Bone marrow (tissue), 2 donors: ENCODE measurements around the gene SELENOI.

Experiments
- DNase-seq, 2 donors: peaks; one replicate each; lab custom pipeline; 2025; lab: John Stamatoyannopoulos, UW

Gene SELENOI

DNA sequence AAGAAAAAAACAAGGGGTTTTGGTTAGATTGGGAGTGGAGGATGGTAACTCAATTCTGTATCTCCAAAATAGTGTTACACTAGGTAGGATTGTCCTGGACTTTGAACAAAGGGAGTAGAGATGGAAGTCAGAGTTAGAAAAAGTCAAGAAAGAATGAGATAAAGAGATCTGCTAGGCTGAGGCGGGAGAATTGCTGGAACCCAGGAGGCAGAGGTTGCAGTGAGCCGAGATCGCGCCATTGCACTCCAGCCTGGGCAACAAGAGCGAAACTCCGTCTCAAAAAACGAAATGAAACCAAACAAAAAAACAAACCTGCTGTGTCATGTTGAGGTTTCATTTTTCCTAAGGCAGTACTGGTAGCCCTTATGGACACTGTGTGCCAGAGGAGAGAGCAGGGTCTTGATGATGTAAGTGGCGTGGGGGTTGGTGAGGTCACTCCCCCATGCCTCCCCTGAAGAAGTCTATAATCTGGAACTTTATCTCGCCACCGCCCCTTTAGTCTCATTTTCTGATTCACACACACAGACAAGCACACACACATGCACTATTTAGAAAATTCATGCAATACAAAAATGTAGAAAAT lies 66.2 kb downstream of the SELENOI start:
- DNase-seq = peak in 1 of 2 donors; percentile 81

DNA sequence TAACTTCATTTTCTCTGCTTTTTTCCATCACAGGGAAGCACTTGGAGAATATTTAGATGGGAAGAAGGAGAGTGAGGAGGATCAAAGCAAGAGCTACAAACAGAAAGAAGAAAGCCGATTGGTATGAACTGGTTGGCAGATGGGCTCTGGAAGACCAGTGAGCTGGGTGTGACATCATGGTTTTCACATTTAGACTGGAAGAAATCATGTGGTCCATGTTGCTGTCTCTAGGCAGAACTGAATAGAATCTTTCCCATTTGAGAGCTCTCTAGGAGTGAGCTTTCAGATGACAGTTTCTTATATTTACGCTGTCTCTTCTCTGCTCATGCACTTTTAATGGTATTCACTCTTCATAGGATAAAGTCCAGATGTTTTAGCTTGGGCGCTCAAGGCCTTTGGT lies 68.4 kb downstream of the SELENOI start:
- DNase-seq = no peak

DNA sequence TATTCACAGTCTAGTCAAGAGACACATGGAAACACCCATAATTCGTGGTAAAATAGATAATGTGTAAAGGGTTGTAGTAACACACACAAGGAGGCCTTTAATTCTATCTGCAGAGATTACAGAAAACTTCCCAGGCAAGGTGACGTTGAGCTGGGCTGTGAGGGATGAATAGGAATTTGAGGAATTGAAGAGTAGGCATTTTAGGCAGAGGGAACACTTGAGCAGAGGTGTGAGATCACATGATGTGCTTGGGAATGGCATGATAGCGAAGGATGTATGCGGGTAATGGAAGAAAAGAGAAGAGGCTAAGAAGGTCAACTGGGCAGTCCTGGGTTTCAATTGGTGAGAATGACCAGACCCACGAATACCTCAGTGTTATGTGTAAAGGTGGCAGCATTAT lies 76.0 kb downstream of the SELENOI start:
- DNase-seq = no peak

DNA sequence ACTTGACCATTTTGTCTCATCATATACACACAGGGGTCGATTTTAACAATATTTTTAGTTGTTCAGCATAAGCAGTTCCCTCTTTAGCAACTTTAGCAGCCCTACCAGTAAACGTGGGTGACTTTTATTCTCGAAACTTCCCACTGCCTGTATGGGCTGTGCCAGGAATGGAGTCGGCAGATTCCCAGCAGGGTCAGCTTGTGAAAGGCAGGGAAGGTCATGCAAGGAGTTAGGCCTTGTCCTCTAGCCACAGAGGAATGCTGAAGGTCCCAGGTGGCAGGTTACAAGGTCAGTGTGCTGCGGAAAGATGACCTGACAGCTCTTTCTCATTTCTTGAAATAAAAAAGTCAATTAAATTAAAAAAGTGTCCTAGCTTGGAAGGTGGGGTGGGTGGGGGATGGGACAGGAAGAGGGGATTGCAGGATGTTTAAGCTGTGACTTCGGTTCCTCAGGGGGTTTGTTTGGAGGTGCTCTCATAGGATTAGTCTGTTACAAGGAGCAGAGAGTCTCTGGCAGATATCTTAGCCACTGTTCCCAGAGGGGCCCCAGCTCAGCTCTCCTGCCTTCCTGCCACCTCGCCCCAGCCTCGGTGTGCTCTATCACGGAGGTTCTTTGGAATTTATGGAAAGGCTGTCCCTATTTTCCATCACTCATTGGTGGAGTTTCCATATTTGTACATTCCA lies 77.1 kb downstream of the SELENOI start:
- DNase-seq = no peak

DNA sequence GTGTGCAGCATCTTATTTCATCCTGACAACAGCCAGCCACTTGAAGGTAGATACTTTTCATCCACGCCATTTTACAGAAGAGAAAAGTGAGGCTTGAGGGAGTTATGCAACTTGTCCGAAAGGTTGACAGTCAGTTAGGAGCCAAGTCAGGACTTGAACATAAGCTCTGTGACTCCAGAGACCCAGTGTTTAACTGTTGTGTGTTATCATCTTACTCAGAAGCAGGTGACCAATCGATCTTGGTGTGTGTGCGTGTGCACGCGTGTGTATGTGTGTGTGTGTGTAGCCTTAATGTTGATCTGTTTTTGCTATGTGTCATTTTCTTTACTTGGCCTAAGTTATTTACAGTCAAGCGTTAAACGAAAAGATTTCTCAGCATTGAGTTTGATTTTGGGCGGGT lies 77.8 kb downstream of the SELENOI start:
- DNase-seq = no peak

DNA sequence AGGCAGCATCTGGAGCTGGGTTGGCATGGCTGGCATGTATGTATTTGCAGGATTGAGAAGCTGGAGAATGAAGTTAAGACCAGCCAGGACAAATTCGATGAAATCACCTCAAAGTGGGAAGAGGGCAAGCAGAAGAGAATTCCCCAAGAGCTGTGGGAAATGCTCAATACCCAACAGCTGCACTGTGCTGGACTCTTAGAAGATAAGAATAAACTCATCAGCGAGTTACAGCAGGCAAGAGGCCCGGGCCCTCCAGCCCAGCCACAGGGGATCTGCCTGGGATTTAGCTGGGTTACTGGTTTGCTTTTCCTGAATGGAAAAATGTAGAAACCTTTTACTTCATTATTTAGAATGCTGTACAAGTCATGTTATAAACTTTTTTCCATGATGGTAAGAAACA lies 78.3 kb downstream of the SELENOI start:
- no peak for DNase-seq

DNA sequence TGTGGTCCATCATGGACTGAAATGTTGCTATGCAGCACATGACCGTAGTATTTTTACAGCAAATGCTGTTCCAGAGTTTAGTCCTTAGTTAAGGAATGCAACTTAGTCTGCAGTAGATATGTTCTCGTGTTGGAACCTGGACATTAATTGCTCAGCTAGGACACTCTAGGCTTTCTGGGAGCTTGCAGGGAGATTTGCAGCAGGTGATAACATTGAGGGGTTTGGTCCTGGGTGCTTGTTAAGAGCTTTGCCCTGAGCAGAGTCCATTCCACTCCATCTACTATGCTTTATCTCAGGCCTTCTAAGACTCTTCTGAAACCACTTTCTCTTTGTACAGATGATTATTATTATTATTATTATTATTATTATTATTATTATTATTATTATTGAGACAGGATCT lies 82.9 kb downstream of the SELENOI start:
- DNase-seq = no peak

DNA sequence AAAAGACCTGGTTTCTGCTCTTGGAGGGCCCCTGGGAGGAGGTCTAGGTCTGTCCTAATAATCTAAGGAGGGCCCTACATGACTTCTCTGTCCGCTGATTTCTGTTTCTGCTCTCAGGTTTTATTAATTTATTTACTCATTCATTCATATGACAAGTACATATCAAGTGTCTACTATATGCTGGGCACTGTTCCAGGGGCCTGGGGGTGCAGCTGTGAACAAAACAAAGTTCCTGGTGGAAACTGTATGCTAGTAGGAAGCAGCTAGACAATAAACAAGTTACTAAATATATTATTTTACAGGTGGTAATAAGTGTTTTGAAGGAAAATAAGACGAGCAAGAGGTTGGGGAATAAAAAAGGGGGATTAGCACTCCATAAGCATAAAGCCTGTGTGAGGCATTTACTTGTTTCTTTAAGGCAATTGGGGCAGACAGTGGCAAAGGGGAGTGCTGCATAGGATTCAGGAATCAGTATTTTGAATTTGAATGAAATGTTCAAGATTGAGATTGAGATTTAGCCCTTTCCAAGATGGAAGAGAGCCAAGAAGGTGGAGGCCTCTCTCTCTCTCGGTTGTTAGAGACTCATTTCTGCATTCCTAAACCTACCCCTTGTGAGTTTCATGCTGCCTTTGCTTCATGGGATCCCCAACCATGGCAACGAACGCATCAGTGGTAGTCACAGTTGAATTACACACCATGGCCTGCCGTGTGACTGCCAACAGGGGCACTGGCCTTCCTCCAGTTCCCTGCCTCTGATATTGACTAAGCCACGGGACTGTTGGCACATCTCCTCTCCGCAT lies 84.0 kb downstream of the SELENOI start:
- no peak for DNase-seq

DNA sequence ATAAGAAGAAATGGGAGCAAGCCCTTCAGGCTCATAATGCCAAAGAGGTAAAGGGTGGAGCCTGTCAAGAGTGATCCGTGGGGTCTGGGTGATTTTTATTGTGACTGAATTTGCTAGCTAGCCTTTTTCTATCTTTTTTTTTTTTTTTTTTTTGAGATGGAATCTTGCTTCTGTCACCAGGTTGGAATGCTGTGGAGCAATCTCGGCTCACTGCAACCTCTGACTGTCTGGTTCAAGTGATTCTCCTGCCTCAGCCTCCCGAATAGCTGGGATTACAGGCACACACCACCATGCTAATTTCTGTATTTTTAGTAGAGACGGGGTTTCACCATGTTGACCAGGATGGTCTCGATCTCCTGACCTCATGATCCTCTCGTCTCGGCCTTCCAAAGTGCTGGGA lies 84.9 kb downstream of the SELENOI start:
- no peak for DNase-seq

DNA sequence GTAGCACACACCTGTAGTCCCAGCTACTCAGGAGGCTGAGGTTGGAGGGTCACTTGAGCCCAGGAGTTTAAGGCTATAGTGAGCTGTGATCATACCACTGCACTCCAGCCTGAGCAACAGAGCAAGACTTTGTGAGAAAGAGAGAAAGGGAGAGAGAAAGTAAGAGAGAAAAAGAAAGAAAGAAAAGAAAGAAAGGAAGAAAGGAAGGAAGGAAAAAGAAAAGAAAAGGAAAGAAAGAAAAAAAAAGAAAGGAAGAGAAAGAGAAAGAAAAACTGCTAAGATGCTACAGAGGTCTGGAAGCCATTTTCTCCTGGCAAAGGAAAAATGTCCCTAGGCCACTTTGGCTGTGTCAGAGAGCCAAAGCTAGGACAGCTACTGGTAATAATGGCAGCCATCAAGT lies 86.4 kb downstream of the SELENOI start:
- no peak for DNase-seq

DNA sequence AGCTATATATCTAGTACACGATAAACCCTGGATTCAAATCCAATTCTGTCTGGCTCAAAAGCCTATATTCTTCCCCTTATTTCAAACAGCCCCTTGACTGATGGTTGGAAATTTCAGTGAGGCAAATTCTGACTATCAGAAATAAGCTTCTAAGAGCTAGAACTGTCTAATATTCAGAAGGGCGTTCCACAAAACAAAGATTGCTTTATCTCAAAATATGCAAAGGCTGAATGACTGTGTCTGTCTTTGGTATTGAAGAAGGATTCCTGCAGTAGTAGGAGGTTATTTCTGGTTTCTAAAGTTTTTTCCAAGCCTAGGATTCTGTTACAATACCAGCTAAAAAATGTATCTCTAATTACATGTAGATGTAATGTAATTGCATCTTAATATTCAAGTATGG lies 86.9 kb downstream of the SELENOI start:
- DNase-seq = no peak

DNA sequence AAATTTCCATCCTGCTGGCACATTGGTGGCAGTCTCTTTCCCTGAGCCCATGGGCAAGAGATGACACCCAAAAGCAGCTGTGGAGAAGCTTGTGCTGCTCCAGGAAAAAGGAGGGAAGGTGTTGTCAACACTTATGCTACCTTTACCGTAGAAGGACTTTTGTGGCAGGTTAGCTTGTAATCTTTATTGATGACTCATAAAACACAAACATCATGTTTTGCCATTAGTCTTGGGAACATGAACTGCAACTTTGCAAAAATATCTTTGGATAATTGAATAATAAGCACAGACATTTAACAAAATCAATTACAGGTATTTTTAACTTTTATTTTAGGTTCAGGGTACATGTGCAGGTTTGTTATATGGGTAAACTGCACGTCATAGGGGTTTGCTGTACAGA lies 89.2 kb downstream of the SELENOI start:
- DNase-seq = no peak

DNA sequence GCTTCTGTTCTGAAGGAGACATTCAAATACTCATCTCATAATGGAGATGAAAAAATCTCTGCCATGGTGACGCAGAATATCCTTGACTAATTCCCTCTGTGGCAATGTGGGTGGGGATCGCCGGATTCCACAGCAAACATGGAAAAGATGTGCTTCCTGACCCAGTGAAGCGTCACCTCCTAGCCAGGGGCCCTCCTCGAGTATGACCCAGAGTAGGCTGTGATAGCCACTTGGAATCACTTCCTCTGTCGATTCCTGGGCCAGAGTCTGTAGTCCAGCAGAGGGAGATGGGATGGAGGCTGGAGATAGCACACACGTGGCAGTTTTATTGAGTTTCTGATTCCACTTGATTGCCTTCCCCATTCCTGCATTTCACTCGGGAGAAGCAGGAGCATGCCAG lies 92.6 kb downstream of the SELENOI start:
- DNase-seq = no peak

DNA sequence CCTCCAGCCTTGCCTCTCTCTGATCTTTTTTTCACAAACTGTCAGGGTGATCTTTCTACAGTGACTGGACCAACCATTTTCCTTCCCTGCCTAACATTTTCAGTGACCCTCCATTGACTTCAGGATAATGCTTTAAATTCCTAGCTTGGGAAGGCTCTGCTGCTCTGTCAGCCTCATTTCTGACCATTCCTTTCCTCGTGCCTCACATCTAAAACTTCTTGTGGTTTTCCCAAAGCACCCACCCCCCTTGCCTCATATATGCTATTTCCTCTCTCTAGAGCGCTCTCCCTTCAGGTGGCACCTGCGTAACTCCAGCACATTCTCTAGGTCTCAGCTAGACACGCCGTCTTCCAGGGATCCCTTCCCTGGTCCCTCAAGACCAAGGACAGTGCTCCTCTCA lies 93.0 kb downstream of the SELENOI start:
- no peak for DNase-seq

DNA sequence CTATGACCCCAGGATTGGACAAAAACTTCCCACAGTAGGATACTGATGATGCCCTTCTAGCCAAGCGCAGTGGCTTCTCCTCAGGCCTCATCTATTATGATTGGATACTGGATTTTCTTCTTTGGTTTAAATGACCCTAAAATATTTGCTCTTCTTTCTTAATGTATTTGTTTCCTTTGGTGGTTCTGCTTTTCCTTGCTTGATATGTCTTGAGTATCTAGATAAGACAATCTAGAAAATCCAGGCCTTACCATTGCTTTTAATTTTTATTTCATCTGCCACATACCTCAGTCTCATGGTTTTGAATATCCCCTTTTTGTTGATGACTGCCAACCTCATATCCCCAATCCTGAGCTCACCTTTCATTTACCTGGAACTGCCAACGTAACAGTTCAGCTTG lies 96.4 kb downstream of the SELENOI start:
- DNase-seq = no peak

DNA sequence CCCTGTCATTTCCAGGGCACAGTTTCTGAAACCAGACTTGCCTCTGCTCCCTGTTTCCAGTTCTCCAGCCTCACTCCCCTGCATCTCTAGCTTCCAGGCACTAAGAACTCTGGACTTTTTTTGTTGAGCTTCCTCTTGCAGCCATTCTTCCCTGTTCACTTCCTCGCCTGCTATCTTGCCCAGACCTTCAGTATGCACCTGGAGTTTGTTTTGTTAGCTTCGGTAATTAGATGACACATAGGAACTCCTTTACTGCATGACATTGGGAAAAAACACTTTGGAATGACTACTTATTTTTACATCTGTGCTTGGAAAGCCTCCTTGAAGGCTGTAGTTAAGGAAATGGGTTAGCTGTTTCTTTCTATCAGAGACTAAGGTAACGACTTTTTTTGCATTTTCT lies 96.8 kb downstream of the SELENOI start:
- no peak for DNase-seq

DNA sequence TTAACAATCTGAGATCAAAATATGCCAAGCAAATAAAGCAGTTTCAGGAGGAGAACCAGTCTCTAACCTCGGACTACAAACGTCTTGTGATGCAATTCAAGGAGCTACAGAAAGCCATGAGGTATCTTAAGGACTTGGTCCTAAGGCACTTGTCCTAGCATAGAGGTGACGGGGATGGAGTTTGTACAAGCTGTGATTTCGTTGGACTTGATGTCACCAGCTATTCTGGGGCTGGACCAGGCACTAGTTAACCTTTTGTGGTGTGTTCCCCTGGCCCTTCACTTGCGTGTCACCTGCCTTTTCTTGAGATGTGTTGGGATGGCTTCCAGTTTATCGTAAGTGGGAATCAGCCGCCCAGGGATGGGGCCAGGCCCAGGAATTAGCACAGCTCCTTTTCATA lies 98.3 kb downstream of the SELENOI start:
- no peak for DNase-seq
